22Rv1 (cell line): ENCODE results near the gene WWOX.

Source experiments
- ZFX ChIP-seq: fragments of 450-650 bp; IDR thresholded peaks from 2 replicates; pipeline ENCODE4 v1.6.1; 2017; ENCODE audit warnings: antibody characterized with exemption, borderline replicate concordance
- TF ChIP-seq, protein P1 (sequence below): fragments of 450-650 bp; IDR thresholded peaks from 2 replicates; pipeline ENCODE4 v1.5.1; 2017; ENCODE audit warnings: mild to moderate bottlenecking

DNA sequence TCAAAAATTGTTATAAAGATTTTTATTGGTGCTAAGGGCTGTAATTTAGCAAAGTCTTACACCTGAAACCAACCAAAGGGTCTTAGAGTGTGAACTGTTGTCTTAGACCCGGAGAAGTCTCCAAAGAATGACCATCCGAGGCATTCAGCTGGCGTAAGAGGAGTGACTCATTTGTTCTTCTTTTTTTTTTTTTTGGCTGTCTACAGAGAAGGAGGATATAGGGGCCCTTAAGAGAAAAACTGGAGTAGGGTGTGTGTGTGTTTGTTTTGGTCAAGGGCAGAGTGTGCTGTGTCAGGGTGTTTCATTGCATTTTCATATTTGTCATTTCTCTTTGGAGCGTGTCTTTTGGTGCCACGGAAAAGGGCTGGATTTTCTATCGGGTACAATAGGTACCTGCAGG lies 508.0 kb downstream of the WWOX start:
- TF ChIP-seq, protein P1, sequence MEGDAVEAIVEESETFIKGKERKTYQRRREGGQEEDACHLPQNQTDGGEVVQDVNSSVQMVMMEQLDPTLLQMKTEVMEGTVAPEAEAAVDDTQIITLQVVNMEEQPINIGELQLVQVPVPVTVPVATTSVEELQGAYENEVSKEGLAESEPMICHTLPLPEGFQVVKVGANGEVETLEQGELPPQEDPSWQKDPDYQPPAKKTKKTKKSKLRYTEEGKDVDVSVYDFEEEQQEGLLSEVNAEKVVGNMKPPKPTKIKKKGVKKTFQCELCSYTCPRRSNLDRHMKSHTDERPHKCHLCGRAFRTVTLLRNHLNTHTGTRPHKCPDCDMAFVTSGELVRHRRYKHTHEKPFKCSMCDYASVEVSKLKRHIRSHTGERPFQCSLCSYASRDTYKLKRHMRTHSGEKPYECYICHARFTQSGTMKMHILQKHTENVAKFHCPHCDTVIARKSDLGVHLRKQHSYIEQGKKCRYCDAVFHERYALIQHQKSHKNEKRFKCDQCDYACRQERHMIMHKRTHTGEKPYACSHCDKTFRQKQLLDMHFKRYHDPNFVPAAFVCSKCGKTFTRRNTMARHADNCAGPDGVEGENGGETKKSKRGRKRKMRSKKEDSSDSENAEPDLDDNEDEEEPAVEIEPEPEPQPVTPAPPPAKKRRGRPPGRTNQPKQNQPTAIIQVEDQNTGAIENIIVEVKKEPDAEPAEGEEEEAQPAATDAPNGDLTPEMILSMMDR: no peak
- TF ChIP-seq ZFX: no peak
